GM12865 (cell line): ENCODE measurements around the gene HSP90AB1.

ENCODE experiments used
- DNase-seq: peaks from one replicate; pipeline ENCODE4 v3.0.0; 2010; ENCODE audit warnings: low read depth
- H3K4me3 ChIP-seq: 2 replicates; pipeline ENCODE4 v1.5.1; 2011; ENCODE audit warnings: mild to moderate bottlenecking, low read depth, low read length, control low read depth
- TF ChIP-seq, protein P1 (sequence below): IDR thresholded peaks from 2 replicates; pipeline ENCODE4 v1.5.1; 2011; ENCODE audit warnings: low read length, control low read depth, low read depth, inconsistent platforms; ENCODE audit not compliant: insufficient read depth; ENCODE audit errors: missing control alignments

HSP90AB1 gene

DNA sequence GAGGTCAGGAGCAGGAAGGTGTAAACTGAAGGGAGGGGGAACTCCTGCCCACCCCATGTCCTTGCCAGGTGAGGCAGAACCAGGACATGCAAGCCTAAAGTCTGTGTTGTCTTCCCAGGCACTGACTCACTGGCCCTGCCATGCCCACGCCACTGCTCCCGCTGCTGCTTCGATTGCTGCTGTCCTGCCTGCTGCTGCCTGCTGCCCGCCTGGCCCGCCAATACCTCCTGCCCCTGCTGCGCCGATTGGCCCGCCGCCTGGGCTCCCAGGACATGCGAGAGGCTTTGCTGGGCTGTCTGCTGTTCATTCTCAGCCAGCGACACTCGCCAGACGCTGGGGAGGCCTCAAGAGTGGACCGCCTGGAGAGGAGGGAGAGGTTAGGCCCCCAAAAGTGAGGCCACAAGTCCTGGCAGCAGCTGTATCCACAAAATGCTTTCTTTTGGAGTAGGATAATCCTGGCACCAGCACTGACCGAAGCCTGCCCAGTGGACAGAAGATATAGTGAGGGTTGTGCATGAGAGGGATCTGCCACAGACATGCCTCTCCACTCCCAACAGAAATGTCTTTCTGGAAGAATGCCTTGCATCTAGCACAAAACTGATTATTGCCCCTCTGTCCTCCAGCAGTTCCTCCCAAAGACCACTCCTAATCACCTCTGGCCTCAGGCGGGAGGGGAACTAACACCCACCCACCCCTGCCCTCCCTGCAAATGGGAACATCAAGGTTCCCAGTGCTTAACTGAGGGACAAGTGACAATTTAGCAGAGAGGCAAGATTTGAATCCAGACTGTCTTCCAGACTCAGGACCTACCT lies 29.4 kb upstream of the HSP90AB1 start:
- TF ChIP-seq, protein P1, sequence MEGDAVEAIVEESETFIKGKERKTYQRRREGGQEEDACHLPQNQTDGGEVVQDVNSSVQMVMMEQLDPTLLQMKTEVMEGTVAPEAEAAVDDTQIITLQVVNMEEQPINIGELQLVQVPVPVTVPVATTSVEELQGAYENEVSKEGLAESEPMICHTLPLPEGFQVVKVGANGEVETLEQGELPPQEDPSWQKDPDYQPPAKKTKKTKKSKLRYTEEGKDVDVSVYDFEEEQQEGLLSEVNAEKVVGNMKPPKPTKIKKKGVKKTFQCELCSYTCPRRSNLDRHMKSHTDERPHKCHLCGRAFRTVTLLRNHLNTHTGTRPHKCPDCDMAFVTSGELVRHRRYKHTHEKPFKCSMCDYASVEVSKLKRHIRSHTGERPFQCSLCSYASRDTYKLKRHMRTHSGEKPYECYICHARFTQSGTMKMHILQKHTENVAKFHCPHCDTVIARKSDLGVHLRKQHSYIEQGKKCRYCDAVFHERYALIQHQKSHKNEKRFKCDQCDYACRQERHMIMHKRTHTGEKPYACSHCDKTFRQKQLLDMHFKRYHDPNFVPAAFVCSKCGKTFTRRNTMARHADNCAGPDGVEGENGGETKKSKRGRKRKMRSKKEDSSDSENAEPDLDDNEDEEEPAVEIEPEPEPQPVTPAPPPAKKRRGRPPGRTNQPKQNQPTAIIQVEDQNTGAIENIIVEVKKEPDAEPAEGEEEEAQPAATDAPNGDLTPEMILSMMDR, result no peak
- no peak for DNase-seq
- no peak overlapping the region for H3K4me3 ChIP-seq

DNA sequence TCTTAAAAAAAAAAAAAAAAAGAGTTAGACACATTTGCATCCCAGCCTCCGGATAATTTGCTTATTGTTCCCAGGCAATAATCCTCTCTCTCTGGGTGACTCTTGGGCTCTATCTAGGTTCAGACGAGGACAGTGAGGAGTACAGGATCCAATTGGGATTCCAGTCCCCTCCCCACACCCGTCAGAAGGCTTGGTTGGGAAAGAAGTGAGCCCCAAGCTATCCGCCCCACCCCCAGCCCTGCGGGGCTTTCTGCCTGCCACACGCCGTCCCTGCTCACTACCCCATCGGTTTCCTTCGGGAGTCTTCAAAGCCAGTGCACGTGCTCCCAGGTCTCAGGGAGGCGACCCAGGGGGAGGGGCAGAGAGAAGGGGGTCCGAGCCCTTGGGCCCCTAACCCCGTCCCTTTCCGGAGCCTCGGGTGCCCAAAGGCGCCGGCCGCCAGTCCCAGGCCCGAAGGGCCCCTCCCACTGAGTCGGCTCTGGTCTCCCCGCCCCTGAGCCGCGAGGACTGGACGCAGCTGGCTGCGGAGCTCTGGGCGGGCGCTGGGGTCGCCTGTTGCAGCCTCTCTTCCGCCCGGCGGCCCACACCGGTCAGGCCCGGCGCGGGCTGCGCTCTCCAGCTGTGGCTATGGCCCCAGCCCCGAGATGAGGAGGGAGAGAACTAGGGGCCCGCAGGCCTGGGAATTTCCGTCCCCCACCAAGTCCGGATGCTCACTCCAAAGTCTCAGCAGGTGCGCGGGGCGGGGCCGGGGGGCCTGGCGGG lies 27.7 kb upstream of the HSP90AB1 start:
- peak overlapping the region; percentile 73 for H3K4me3 ChIP-seq
- TF ChIP-seq, protein P1, result no peak
- DNase-seq, result peak; percentile 86

GRCh38 chr6:44219815-44220784 lies 26.8 kb upstream of the HSP90AB1 start:
- DNase-seq, result no peak
- H3K4me3 ChIP-seq, result peak overlapping the region; percentile 73

GRCh38 chr6:44220913-44221290 lies 26.0 kb upstream of the HSP90AB1 start:
- TF ChIP-seq, protein P1, result no peak
- no peak overlapping the region for H3K4me3 ChIP-seq
- no peak for DNase-seq

More at GRCh38 chr6:44219815-44220784, 26.8 kb upstream of the HSP90AB1 start:
- TF ChIP-seq, protein P1, result peak; percentile 1

GRCh38 chr6:44221291-44221960 lies 25.5 kb upstream of the HSP90AB1 start:
- H3K4me3 ChIP-seq, result no peak overlapping the region
- TF ChIP-seq, protein P1, result peak; percentile 93
- peak; percentile 88 for DNase-seq

- TF ChIP-seq, protein P1, result no peak
- H3K4me3 ChIP-seq, result no peak overlapping the region
- no peak for DNase-seq
These were observed 25.0 kb upstream of the HSP90AB1 start for GRCh38 chr6:44221961-44222335.
